Esophagus squamous epithelium (tissue), 5 donors: ENCODE measurements around the gene SYF2. TPM values are rescaled to one million over a fixed set of nuclear protein-coding genes. Genes with fewer than 3 reads are reported as not detected.
"Not testable (repeated sequence)": the region's sequence is repeated elsewhere in the genome, so short reads cannot be mapped to it uniquely, and the experiment has no call there.

Experiments
- DNase-seq: peaks from one replicate; lab custom pipeline; 2025; lab: John Stamatoyannopoulos, UW
- H3K27ac ChIP-seq, 4 donors: fragments of 200-600 bp; sonication (generic); one replicate each; pipeline ENCODE4 v1.5.1; 2016 to 2019; ENCODE audit warnings: mild to moderate bottlenecking in 1 of 4
- H3K27me3 ChIP-seq, 4 donors: fragments of 200-600 bp; sonication (generic); 1 replicate in 3 of 4; 2 replicates in 1 of 4; pipeline versions ENCODE4 v1.5.1 to v1.6.0; 2017 to 2021; ENCODE audit warnings: antibody characterized with exemption in 1 of 4
- H3K36me3 ChIP-seq, 3 donors: fragments of 200-600 bp; sonication (generic); one replicate each; pipeline ENCODE4 v1.5.1; 2016 to 2019
- H3K4me1 ChIP-seq, 3 donors: fragments of 200-600 bp; sonication (generic); one replicate each; pipeline ENCODE4 v1.5.1; 2017 to 2019
- H3K4me3 ChIP-seq, 4 donors: fragments of 200-600 bp; sonication (generic); 1 replicate in 3 of 4; 2 replicates in 1 of 4; pipeline ENCODE4 v1.5.1; 2016 to 2019; ENCODE audit warnings: mild to moderate bottlenecking in 2 of 4, moderate library complexity in 1 of 4
- H3K9me3 ChIP-seq, 3 donors: fragments of 200-600 bp; sonication (generic); one replicate each; pipeline ENCODE4 v1.5.1; 2016 to 2019
- POLR2A ChIP-seq, 4 donors: fragments of 450-650 bp; IDR thresholded peaks; one replicate each; pipeline ENCODE4 v1.6.1; 2017; ENCODE audit warnings: antibody characterized with exemption in 4 of 4, mild to moderate bottlenecking in 4 of 4, moderate library complexity in 3 of 4
- WGBS, 2 donors: methylation state at CpG; one replicate each; pipeline ENCODE4 v1.1.5; 2018; 5-methylcytosine and 5-hydroxymethylcytosine counted together
- intact Hi-C: fragments of 100-400 bp; cut with DNase I; formaldehyde crosslinking; loops from one replicate; pipeline ENCODE4 v1.15.0; 2022
- total RNA-seq, 4 donors: library from RNA; depleted of rRNA; stranded (reverse); fragments of >200 nt; gene quantifications; one replicate each; pipeline ENCODE4 v1.1.0, GENCODE V29; 2016
- TF ChIP-seq, protein P1 (sequence below), 6 experiments: fragments of 450-650 bp in 4 of 6; fragments of 200-600 bp in 2 of 6; sonication (generic) in 2 of 6; IDR thresholded peaks; one replicate each; pipeline ENCODE4 v1.5.1; 2016 to 2019; ENCODE audit warnings: antibody characterized with exemption in 6 of 6, mild to moderate bottlenecking in 4 of 6, moderate library complexity in 4 of 6
- donor health status: DM: yes; HTN: yes; CAD: no.

Gene SYF2
- total RNA-seq = 10 to 100 TPM; 14.5 to 53.2 (median 37.1) TPM

DNA sequence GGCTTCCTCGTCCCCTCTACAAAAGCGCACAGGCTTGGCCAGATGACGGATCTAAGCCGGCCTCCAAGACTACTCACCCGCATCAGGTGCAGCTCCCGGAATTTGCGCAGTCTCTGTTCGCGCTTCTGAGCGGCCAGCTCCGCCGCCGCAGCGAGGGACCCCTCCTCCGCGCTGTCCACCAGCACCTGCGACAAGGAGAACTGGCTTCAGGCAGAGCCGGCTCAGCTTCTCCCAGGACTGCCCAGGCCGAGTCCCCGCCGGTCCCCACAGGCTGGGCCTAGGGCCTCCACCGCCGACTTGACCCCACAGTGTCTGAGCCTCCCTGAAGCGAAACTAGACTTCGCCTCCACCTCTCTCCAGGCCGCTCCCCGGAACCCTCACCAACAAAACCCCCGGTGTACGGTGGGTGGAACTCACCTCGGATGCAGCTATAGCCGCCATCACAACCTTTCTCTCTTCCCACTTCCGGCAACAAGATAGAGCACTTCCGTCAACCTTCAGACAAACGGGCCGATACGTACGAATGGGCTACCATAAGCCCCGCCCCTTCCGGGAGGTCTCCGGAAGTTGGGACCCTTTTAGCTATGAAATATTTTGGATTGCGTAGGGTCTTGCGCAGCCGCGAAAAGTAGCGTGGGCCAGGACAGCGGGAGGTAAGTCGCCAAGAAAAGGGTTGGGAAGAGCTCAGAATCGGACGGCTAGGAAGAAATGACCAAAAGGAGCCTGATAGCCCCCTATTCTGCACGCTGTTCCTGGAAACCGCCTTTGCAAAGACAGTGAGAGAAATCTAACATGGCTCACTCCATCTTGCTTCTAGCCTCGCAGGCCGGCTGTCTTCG lies at the start of gene SYF2:
TSS of gene SYF2 (minus strand) at position 476 of the 839 bp plus-strand sequence. CDS start at position 441, 35 bp downstream.
- Histone ChIP-seq H3K4me3 (peak within 1 kb of the TSS; percentile 71 to 96 (median 82)), H3K4me1 (peaks cover 19 to 49% (median 27%) of the 10 kb centered on the region in 3 donors)
- TF ChIP-seq, protein P1, sequence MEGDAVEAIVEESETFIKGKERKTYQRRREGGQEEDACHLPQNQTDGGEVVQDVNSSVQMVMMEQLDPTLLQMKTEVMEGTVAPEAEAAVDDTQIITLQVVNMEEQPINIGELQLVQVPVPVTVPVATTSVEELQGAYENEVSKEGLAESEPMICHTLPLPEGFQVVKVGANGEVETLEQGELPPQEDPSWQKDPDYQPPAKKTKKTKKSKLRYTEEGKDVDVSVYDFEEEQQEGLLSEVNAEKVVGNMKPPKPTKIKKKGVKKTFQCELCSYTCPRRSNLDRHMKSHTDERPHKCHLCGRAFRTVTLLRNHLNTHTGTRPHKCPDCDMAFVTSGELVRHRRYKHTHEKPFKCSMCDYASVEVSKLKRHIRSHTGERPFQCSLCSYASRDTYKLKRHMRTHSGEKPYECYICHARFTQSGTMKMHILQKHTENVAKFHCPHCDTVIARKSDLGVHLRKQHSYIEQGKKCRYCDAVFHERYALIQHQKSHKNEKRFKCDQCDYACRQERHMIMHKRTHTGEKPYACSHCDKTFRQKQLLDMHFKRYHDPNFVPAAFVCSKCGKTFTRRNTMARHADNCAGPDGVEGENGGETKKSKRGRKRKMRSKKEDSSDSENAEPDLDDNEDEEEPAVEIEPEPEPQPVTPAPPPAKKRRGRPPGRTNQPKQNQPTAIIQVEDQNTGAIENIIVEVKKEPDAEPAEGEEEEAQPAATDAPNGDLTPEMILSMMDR (IDR thresholded peaks at IDR 0.05) = no peak
- TF ChIP-seq POLR2A (IDR thresholded peaks at IDR 0.05) = peak in 3 of 4 donors; percentile 16 to 65 (median 63)

DNA sequence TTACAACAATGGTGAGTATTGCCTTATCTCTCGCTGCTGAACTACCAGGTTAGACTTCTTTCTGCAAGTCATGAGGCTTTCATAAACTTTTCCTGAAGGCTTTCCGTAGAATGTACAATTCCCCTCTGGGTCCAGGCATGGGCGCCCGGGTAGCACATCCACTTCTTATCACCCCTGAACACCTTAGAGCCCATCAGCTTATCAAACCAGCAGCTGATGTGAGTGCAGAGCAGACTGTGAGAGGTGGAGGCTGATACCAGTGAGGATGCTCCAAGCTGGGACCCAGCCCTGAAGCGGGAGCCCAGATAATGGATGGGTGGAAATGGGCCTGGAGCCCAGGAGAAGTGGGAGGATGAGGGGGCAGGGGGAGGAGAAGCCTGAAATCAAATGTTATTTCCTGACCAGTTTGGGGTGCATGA lies 47.4 kb upstream of the SYF2 start:
- H3K4me1 ChIP-seq, H3K36me3 ChIP-seq, DNase-seq, H3K27me3 ChIP-seq, intact Hi-C loops, H3K4me3 ChIP-seq, H3K27ac ChIP-seq, H3K9me3 ChIP-seq: not testable (repeated sequence)
- WGBS, 2 donors = 100% methylated on average over 1 of the region's 5 CpGs

More for the DNA sequence above, at the start of gene SYF2:
- H3K9me3 ChIP-seq = no peaks in the 10 kb centered on the region
- WGBS, 2 donors = 1 to 2% methylated on average over 30 of the region's 54 CpGs
- H3K27me3 ChIP-seq = no peaks in the 10 kb centered on the region
- peak; percentile 71 for DNase-seq
- intact Hi-C loops = no loop called here
- peaks cover 15 to 41% (median 16%) of the 10 kb centered on the region in 3 donors for H3K36me3 ChIP-seq
- H3K27ac ChIP-seq = peak within 1 kb of the TSS; percentile 85 to 97 (median 94)

DNA sequence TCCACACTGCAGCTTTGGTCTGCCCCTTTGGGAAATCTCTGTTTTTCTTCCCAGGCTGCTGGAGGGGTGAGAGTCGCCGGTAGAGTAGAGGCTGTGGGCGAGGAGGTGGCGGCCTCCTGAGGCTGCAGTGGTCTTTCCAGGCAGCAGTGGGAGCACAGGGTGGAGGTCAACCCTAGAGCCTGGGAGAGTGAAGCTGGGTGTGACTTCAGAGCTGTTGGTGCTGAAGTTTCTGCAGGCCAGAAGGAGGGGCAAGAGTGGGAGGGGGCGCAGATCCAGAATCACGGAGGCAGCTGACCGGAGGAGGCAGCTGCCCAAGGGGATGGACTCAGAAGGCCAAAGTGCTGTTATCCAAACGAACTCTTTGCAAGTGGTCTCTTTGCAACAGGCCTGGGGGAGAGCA lies 46.5 kb upstream of the SYF2 start:
- H3K27me3 ChIP-seq, intact Hi-C loops, H3K4me1 ChIP-seq, H3K9me3 ChIP-seq, H3K36me3 ChIP-seq, DNase-seq, H3K4me3 ChIP-seq, H3K27ac ChIP-seq: not testable (repeated sequence)
- no CpG with 5 or more reads among the region's 8 CpGs for WGBS, 2 donors

DNA sequence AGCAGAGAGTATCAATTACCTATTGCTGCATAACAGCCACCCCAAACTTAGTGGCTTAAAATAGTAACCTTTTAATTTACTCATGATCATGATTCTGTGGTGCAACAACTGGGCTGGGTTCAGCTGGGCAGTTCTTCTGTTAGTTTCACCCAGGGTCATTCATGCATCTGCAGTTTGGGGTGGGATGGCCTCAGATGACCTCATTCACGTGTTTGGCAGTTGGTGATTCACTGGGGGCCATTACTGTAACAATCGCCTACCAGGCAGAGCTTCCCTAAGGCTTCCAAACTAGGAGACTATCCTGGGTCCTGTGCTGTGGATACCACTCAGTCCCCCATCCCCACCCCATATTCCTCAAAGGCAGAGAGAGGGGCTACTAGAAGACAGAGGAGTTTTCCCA lies 46.1 kb upstream of the SYF2 start:
- intact Hi-C loops, H3K4me1 ChIP-seq, H3K9me3 ChIP-seq, H3K36me3 ChIP-seq, H3K27me3 ChIP-seq, H3K27ac ChIP-seq, H3K4me3 ChIP-seq, DNase-seq: not testable (repeated sequence)
- no CpG with 5 or more reads among the region's 2 CpGs for WGBS, 2 donors

DNA sequence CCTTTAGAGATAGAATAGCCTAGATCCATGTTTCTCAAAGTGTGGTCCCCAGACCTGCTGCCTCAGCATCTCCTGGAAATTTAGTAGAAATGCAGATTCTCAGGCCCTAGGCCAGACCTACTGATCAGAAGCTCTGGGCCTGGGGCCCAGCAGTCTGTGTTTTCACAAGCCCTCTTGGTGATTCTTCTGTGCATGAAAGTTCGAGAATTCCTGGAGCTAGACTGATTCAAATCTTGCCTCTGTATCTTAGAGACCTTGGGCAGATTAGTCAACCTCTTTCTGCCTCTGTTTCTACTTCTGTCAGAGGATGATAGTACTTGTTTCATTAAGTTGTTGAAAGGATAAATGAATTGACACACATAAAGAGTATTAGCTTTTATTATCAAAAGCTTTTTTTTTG lies 45.0 kb upstream of the SYF2 start:
- H3K4me1 ChIP-seq, H3K9me3 ChIP-seq, H3K4me3 ChIP-seq, DNase-seq, intact Hi-C loops, H3K36me3 ChIP-seq, H3K27me3 ChIP-seq, H3K27ac ChIP-seq: not testable (repeated sequence)
- WGBS, 2 donors = 70% methylated on average over 1 of the region's 1 CpG; no CpG with 5 or more reads in 1 of the 2 donors

DNA sequence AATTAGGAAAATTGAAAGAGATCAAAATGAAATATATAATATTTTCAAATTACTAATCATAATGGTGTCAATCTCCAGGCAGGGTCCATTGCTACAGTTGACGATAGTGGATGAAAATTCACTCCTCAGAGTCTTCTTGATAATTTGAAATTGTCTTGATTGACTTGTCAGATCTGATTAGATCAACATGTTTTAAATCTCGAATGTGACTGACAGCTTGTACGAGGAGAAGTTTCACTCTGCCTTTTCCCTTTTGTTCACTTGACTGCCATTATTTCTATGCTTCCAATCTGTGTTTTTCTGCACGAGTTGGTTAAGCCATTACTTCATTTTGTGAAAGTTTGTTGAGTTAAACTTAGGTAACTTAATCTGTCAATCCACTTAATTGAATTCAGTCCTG lies 43.3 kb upstream of the SYF2 start:
- H3K4me1 ChIP-seq, H3K9me3 ChIP-seq, intact Hi-C loops, DNase-seq, H3K36me3 ChIP-seq, H3K27ac ChIP-seq, H3K27me3 ChIP-seq, H3K4me3 ChIP-seq: not testable (repeated sequence)
- WGBS, 2 donors = 73 to 74% methylated on average over 4 of the region's 4 CpGs

DNA sequence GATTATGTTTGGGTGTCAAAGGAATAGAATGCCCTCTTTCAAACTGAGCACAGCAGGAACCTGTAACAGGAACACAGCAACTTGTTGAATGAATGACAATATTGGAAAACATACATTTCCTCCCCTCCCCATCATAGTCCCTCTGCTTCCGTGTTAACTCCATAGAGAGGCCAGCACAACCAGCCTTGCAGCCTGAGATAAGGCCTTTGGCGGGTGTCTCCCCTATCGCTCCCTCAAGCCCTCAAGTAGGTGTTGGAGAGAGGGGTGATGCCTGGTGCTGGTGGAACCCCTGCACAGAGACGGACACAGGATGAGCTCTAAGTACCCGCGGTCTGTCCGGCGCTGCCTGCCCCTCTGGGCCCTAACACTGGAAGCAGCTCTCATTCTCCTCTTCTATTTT lies 39.9 kb upstream of the SYF2 start, which contains the start of gene RHD:
TSS of gene RHD (plus strand) at position 272 of the 400 bp plus-strand sequence. CDS start at position 311, 39 bp downstream.
- H3K9me3 ChIP-seq, H3K36me3 ChIP-seq, H3K27me3 ChIP-seq, H3K27ac ChIP-seq, intact Hi-C loops, H3K4me3 ChIP-seq, DNase-seq, H3K4me1 ChIP-seq: not testable (repeated sequence)
- 63 to 92% methylated on average over 2 to 8 of the region's 8 CpGs for WGBS, 2 donors

DNA sequence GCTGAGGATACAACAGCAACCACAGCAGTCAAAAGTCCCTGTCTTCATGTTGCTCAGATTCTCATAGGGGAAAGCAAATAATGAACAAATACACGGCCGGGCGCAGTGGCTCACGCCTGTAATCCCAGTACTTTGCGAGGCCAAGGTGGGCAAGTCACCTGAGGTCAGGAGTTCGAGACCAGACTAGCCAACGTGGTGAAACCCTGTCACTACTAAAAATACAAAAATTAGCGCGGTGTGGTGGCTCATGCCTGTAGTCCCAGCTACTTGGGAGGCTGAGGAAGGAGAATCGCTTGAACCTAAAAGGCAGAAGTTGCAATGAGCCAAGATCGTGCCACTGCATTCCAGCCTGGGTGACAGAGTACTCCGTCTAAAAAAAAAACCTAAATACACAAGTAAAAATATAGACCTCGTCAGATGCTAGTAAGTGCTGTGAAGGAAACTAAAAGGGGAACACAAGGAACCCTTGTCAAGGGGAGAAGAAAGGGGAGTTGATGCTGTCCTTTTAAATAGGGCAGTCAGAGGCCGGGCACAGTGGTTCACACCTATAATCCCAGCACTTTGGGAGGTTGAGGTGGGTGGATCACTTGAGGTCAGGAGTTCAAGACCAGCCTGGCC lies 36.0 kb upstream of the SYF2 start:
- H3K36me3 ChIP-seq, H3K27me3 ChIP-seq, H3K9me3 ChIP-seq, DNase-seq, intact Hi-C loops: not testable (repeated sequence)
- H3K27ac ChIP-seq = peak overlapping the region; percentile 82 to 95 (median 90)
- H3K4me3 ChIP-seq = peak overlapping the region; percentile 45 to 63 (median 59)
- 43 to 46% methylated on average over 5 to 14 of the region's 14 CpGs for WGBS, 2 donors
- H3K4me1 ChIP-seq = peaks cover 0 to 14% (median 0%) of the 10 kb centered on the region in 3 donors
